ENCODE data around the gene TMPRSS15. TPM values are rescaled to one million over a fixed set of nuclear protein-coding genes. Genes with fewer than 3 reads are reported as not detected.

Gene TMPRSS15
- total RNA-seq, 2 experiments from 2014 or later = not detected

GRCh38 chr21:18354947-18355346, 48.6 kb downstream of the TMPRSS15 start:
- TF ChIP-seq CTCF (IDR thresholded peaks at IDR 0.05) = no peak
- intact Hi-C loops (cut with micrococcal nuclease) = no loop called here
- H3K4me1 Mint-ChIP-seq (ENCODE audit: low read depth) = no peaks in the 10 kb centered on the region
- H3K27ac Mint-ChIP-seq = no peak overlapping the region
- POLR2A ChIA-PET = no interaction called here
- no peaks in the 10 kb centered on the region for H3K9me3 Mint-ChIP-seq
- H3K27me3 Mint-ChIP-seq = no peaks in the 10 kb centered on the region
- CTCF ChIA-PET = no interaction called here
- H3K4me3 Mint-ChIP-seq = no peak overlapping the region
- no peaks in the 10 kb centered on the region for H3K36me3 Mint-ChIP-seq (ENCODE audit: low read depth)
- no peak for ATAC-seq
- DNase-seq = no peak

- POLR2A ChIA-PET = no interaction called here
- Mint-ChIP-seq H3K4me3 (no peak overlapping the region), H3K36me3 (ENCODE audit: low read depth) (no peaks in the 10 kb centered on the region), H3K27ac (no peak overlapping the region), H3K4me1 (ENCODE audit: low read depth) (no peaks in the 10 kb centered on the region), H3K9me3 (no peaks in the 10 kb centered on the region), H3K27me3 (no peaks in the 10 kb centered on the region)
- no peak for ATAC-seq
- TF ChIP-seq CTCF (IDR thresholded peaks at IDR 0.05) = no peak
- CTCF ChIA-PET = no interaction called here
- intact Hi-C loops (cut with micrococcal nuclease) = no loop called here
- no peak for DNase-seq
Observed at GRCh38 chr21:18350216-18350615, 53.4 kb downstream of the TMPRSS15 start.

GRCh38 chr21:18349468-18349867, 54.1 kb downstream of the TMPRSS15 start:
- H3K4me3 Mint-ChIP-seq = no peak overlapping the region
- ChIA-PET CTCF (no interaction called here), POLR2A (no interaction called here)
- TF ChIP-seq CTCF (IDR thresholded peaks at IDR 0.05) = no peak
- no peak for ATAC-seq
- no peaks in the 10 kb centered on the region for H3K4me1 Mint-ChIP-seq (ENCODE audit: low read depth)
- H3K27ac Mint-ChIP-seq = no peak overlapping the region
- H3K36me3 Mint-ChIP-seq (ENCODE audit: low read depth) = no peaks in the 10 kb centered on the region
- no peaks in the 10 kb centered on the region for H3K9me3 Mint-ChIP-seq
- no peaks in the 10 kb centered on the region for H3K27me3 Mint-ChIP-seq
- no peak for DNase-seq
- intact Hi-C loops (cut with micrococcal nuclease) = no loop called here

- intact Hi-C loops (cut with micrococcal nuclease) = no loop called here
- DNase-seq (no peak), ATAC-seq (no peak)
- H3K4me1 Mint-ChIP-seq (ENCODE audit: low read depth) = no peaks in the 10 kb centered on the region
- CTCF ChIA-PET = no interaction called here
- no peaks in the 10 kb centered on the region for H3K27me3 Mint-ChIP-seq
- H3K4me3 Mint-ChIP-seq = no peak overlapping the region
- no peaks in the 10 kb centered on the region for H3K36me3 Mint-ChIP-seq (ENCODE audit: low read depth)
- POLR2A ChIA-PET = no interaction called here
- no peaks in the 10 kb centered on the region for H3K9me3 Mint-ChIP-seq
- TF ChIP-seq CTCF (IDR thresholded peaks at IDR 0.05) = no peak
- no peak overlapping the region for H3K27ac Mint-ChIP-seq
Observed at GRCh38 chr21:18340387-18340942, 63.1 kb downstream of the TMPRSS15 start.

- no peak for TF ChIP-seq CTCF (IDR thresholded peaks at IDR 0.05)
- no peak for DNase-seq
- Mint-ChIP-seq H3K4me1 (ENCODE audit: low read depth) (no peaks in the 10 kb centered on the region), H3K4me3 (no peak overlapping the region), H3K27ac (no peak overlapping the region), H3K27me3 (no peaks in the 10 kb centered on the region), H3K9me3 (no peaks in the 10 kb centered on the region), H3K36me3 (ENCODE audit: low read depth) (no peaks in the 10 kb centered on the region)
- ChIA-PET CTCF (no interaction called here), POLR2A (no interaction called here)
- no peak for ATAC-seq
- intact Hi-C loops (cut with micrococcal nuclease) = no loop called here
Observed at GRCh38 chr21:18335651-18336236, 67.8 kb downstream of the TMPRSS15 start.
